ENCODE data around the gene PWP2. TPM values are rescaled to one million over a fixed set of nuclear protein-coding genes. Genes with fewer than 3 reads are reported as not detected.

PWP2 gene
- total RNA-seq, 2 donors from 2014 or later: 1.7 to 7.2 TPM

Other genes starting within 250 kb of the PWP2 start
- 100 to 1,000 TPM in 1 of 2 donors, 10 to 100 TPM in 1; 97.5 to 105 TPM for gene AGPAT3, start 242.2 kb upstream of the PWP2 start, total RNA-seq
- gene TRAPPC10, start 95.1 kb upstream of the PWP2 start, total RNA-seq: 10 to 100 TPM; 63.6 to 69.4 TPM
- gene GATD3, start 26.3 kb downstream of the PWP2 start, total RNA-seq: 10 to 100 TPM; 13.1 to 17.5 TPM
- gene ICOSLG, start 133.5 kb downstream of the PWP2 start, total RNA-seq: 1 to 10 TPM; 3.2 to 5.0 TPM
- not detected for gene DNMT3L, start 154.5 kb downstream of the PWP2 start, total RNA-seq
- under 1 TPM; 0.18 to 0.20 TPM for gene AIRE, start 178.5 kb downstream of the PWP2 start, total RNA-seq
- 100 to 1,000 TPM; 239 to 245 TPM for gene PFKL, start 192.7 kb downstream of the PWP2 start, total RNA-seq
- gene CFAP410, start 232.0 kb downstream of the PWP2 start, total RNA-seq: 10 to 100 TPM; 21.4 to 24.7 TPM
- gene TRPM2, start 246.2 kb downstream of the PWP2 start, total RNA-seq: 1 to 10 TPM; 3.3 to 5.4 TPM

Data from left colon (tissue), 2 donors.